K562 (cell line): ENCODE measurements around the gene SESN3. TPM values are rescaled to one million over a fixed set of nuclear protein-coding genes. Genes with fewer than 3 reads are reported as not detected.

ENCODE experiments used
- GATA2 ChIP-seq: sonication (generic); formaldehyde crosslinking; IDR thresholded peaks from 2 replicates; pipeline ENCODE4 v1.4.0; 2020; ENCODE audit warnings: mild to moderate bottlenecking, missing genetic modification reagents
- HNRNPK ChIP-seq: fragments of 200-400 bp; formaldehyde crosslinking; IDR thresholded peaks from one replicate; pipeline ENCODE4 v1.6.1; 2018; ENCODE audit warnings: mild to moderate bottlenecking, low read depth, low read length; ENCODE audit not compliant: poor library complexity, severe bottlenecking
- TGIF2 ChIP-seq: sonication (generic); formaldehyde crosslinking; IDR thresholded peaks from 2 replicates; pipeline ENCODE4 v1.8.1; 2022; ENCODE audit warnings: mild to moderate bottlenecking, missing genetic modification reagents, moderate library complexity
- polyA plus RNA-seq, 8 experiments: library from polyadenylated mRNA; depleted of rRNA in 4 of 8; stranded (reverse) in 5 of 8; unstranded in 3 of 8; fragments of >200 nt; fragmentation: Nextera tagmentation in 2 of 8; fragmentation: Illumina TruSeq in 1 of 8; extraction: Ambion mirVana in 2 of 8; extraction: Trizol in 1 of 8; gene quantifications; 2 replicates each; pipeline versions ENCODE4 v1.2.1 to v1.2.3, GENCODE V29; 2011 to 2014; ENCODE audit warnings: inconsistent platforms in 1 of 8, missing spikeins in 1 of 8
- total RNA-seq, 7 experiments: library from RNA; depleted of rRNA in 6 of 7; stranded (reverse); fragments of >200 nt in 6 of 7; fragmentation: Illumina TruSeq in 2 of 7; extraction: Trizol in 2 of 7; gene quantifications; 2 replicates each; pipeline versions ENCODE4 v1.2.1 to v1.2.3, GENCODE V29; 2011 to 2021; ENCODE audit warnings: low replicate concordance in 1 of 7
- TF ChIP-seq, protein P1 (sequence below): fragments of 450-650 bp; IDR thresholded peaks from 2 replicates; pipeline ENCODE4 v1.6.1; 2016
- TF ChIP-seq, protein P2 (sequence below): fragments of 250-450 bp; sonication (Bioruptor Pico); IDR thresholded peaks from 2 replicates; pipeline ENCODE4 v1.4.0; 2020
- TF ChIP-seq, protein P3 (sequence below), 2 experiments: fragments of 450-650 bp; formaldehyde crosslinking in 1 of 2; IDR thresholded peaks; 2 replicates each; pipeline versions ENCODE4 v1.4.0 to v1.6.1; 2014 to 2020; ENCODE audit warnings: mild to moderate bottlenecking in 2 of 2, borderline replicate concordance in 1 of 2, low read depth in 1 of 2
- TF ChIP-seq, protein P4 (sequence below), 3 experiments: IDR thresholded peaks in 2 of 3; conservative IDR thresholded peaks in 1 of 3; 2 replicates each; pipeline ENCODE4 v1.5.1; 2011 to 2012; ENCODE audit warnings: low read length in 3 of 3, mild to moderate bottlenecking in 3 of 3, control low read depth in 2 of 3, improper control_type of control experiment in 1 of 3, inconsistent platforms in 1 of 3, low read depth in 1 of 3, mixed read lengths in 1 of 3, moderate library complexity in 1 of 3; ENCODE audit not compliant: insufficient read depth in 2 of 3

The SESN3 gene
- total and polyA plus RNA-seq, 9 of the 15 experiments (the other 6 are each of a cell fraction or from before 2014, with no cell fraction given): 0.44 to 2.6 (median 1.5) TPM

DNA sequence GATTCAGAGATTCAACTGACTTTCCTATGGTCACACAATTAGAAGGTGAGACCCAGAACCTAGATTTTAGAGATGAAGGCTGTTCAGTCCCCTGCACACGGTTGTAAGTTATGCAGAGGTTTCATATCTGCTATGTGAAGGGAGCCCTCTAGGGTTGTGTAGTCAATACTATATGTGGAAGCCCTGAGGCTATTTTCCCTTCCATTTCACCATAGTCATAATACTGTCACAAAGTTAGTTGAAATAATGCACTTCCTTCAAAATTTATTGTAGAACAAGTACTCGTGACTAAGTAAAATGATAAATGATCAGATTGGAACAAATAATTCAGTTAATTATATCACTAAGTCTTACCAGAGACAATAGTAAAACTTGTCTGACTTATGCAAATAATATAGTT lies 92.6 kb downstream of the SESN3 start (continued):
- TF ChIP-seq, protein P1, sequence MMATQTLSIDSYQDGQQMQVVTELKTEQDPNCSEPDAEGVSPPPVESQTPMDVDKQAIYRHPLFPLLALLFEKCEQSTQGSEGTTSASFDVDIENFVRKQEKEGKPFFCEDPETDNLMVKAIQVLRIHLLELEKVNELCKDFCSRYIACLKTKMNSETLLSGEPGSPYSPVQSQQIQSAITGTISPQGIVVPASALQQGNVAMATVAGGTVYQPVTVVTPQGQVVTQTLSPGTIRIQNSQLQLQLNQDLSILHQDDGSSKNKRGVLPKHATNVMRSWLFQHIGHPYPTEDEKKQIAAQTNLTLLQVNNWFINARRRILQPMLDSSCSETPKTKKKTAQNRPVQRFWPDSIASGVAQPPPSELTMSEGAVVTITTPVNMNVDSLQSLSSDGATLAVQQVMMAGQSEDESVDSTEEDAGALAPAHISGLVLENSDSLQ: no peak
- TF ChIP-seq GATA2 (CRISPR knock-in tag) (no peak), HNRNPK (no peak), TGIF2 (CRISPR knock-in tag) (no peak)
- TF ChIP-seq, protein P2, sequence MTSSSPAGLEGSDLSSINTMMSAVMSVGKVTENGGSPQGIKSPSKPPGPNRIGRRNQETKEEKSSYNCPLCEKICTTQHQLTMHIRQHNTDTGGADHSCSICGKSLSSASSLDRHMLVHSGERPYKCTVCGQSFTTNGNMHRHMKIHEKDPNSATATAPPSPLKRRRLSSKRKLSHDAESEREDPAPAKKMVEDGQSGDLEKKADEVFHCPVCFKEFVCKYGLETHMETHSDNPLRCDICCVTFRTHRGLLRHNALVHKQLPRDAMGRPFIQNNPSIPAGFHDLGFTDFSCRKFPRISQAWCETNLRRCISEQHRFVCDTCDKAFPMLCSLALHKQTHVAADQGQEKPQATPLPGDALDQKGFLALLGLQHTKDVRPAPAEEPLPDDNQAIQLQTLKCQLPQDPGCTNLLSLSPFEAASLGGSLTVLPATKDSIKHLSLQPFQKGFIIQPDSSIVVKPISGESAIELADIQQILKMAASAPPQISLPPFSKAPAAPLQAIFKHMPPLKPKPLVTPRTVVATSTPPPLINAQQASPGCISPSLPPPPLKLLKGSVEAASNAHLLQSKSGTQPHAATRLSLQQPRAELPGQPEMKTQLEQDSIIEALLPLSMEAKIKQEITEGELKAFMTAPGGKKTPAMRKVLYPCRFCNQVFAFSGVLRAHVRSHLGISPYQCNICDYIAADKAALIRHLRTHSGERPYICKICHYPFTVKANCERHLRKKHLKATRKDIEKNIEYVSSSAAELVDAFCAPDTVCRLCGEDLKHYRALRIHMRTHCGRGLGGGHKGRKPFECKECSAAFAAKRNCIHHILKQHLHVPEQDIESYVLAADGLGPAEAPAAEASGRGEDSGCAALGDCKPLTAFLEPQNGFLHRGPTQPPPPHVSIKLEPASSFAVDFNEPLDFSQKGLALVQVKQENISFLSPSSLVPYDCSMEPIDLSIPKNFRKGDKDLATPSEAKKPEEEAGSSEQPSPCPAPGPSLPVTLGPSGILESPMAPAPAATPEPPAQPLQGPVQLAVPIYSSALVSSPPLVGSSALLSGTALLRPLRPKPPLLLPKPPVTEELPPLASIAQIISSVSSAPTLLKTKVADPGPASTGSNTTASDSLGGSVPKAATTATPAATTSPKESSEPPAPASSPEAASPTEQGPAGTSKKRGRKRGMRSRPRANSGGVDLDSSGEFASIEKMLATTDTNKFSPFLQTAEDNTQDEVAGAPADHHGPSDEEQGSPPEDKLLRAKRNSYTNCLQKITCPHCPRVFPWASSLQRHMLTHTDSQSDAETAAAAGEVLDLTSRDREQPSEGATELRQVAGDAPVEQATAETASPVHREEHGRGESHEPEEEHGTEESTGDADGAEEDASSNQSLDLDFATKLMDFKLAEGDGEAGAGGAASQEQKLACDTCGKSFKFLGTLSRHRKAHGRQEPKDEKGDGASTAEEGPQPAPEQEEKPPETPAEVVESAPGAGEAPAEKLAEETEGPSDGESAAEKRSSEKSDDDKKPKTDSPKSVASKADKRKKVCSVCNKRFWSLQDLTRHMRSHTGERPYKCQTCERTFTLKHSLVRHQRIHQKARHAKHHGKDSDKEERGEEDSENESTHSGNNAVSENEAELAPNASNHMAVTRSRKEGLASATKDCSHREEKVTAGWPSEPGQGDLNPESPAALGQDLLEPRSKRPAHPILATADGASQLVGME (CRISPR knock-in tag): no peak
- TF ChIP-seq, protein P3, sequence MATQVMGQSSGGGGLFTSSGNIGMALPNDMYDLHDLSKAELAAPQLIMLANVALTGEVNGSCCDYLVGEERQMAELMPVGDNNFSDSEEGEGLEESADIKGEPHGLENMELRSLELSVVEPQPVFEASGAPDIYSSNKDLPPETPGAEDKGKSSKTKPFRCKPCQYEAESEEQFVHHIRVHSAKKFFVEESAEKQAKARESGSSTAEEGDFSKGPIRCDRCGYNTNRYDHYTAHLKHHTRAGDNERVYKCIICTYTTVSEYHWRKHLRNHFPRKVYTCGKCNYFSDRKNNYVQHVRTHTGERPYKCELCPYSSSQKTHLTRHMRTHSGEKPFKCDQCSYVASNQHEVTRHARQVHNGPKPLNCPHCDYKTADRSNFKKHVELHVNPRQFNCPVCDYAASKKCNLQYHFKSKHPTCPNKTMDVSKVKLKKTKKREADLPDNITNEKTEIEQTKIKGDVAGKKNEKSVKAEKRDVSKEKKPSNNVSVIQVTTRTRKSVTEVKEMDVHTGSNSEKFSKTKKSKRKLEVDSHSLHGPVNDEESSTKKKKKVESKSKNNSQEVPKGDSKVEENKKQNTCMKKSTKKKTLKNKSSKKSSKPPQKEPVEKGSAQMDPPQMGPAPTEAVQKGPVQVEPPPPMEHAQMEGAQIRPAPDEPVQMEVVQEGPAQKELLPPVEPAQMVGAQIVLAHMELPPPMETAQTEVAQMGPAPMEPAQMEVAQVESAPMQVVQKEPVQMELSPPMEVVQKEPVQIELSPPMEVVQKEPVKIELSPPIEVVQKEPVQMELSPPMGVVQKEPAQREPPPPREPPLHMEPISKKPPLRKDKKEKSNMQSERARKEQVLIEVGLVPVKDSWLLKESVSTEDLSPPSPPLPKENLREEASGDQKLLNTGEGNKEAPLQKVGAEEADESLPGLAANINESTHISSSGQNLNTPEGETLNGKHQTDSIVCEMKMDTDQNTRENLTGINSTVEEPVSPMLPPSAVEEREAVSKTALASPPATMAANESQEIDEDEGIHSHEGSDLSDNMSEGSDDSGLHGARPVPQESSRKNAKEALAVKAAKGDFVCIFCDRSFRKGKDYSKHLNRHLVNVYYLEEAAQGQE (IDR thresholded peaks at IDR 0.05; ENCODE audit: borderline replicate concordance): peak; percentile 76; the same call in 1 of the 2 replicates
- TF ChIP-seq, protein P3 (CRISPR knock-in tag; IDR thresholded peaks at IDR 0.05; ENCODE audit: low read depth): no peak
- TF ChIP-seq, protein P4, sequence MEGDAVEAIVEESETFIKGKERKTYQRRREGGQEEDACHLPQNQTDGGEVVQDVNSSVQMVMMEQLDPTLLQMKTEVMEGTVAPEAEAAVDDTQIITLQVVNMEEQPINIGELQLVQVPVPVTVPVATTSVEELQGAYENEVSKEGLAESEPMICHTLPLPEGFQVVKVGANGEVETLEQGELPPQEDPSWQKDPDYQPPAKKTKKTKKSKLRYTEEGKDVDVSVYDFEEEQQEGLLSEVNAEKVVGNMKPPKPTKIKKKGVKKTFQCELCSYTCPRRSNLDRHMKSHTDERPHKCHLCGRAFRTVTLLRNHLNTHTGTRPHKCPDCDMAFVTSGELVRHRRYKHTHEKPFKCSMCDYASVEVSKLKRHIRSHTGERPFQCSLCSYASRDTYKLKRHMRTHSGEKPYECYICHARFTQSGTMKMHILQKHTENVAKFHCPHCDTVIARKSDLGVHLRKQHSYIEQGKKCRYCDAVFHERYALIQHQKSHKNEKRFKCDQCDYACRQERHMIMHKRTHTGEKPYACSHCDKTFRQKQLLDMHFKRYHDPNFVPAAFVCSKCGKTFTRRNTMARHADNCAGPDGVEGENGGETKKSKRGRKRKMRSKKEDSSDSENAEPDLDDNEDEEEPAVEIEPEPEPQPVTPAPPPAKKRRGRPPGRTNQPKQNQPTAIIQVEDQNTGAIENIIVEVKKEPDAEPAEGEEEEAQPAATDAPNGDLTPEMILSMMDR (IDR thresholded peaks at IDR 0.05 in 2 of 3, conservative IDR thresholded peaks at IDR 0.05 in 1 of 3; ENCODE audit: insufficient read depth in 2 of 3, low read depth in 1 of 3, low read length in 3 of 3): peak; percentile 43 to 76 (median 55); a peak in 4 of 6 replicates
